A549 (cell line): Measurements from ENCODE around the gene NCAPH2.

ENCODE experiments used
- CBX8 ChIP-seq: fragments of 200-600 bp; sonication (generic); IDR thresholded peaks from 2 replicates; pipeline ENCODE4 v1.6.1; 2016
- EP300 ChIP-seq, 2 experiments: fragments of >200 bp; sonication (Bioruptor Twin); formaldehyde crosslinking; IDR thresholded peaks; 2 replicates in 1 of 2; 3 replicates in 1 of 2; pipeline ENCODE4 v1.6.1; 2016 to 2017
- RAD21 ChIP-seq, 2 experiments: fragments of >200 bp in 1 of 2; sonication (Bioruptor Twin) in 1 of 2; formaldehyde crosslinking in 1 of 2; IDR thresholded peaks in 1 of 2; conservative IDR thresholded peaks in 1 of 2; 2 replicates in 1 of 2; 3 replicates in 1 of 2; pipeline ENCODE4 v1.6.1; 2012 to 2018; ENCODE audit warnings: inconsistent platforms in 1 of 2
- RCOR1 ChIP-seq: fragments of 150-350 bp; IDR thresholded peaks from 2 replicates; pipeline ENCODE4 v1.6.1; 2014; ENCODE audit warnings: antibody characterized with exemption, low read length, low read depth
- TP53 ChIP-seq: fragments of 250-450 bp; sonication (Bioruptor Pico); IDR thresholded peaks from 2 replicates; pipeline ENCODE4 v1.5.0; 2021; ENCODE audit warnings: mild to moderate bottlenecking, moderate library complexity
- TF ChIP-seq, protein P1 (sequence below): fragments of >200 bp; sonication (Bioruptor Twin); formaldehyde crosslinking; IDR thresholded peaks from 3 replicates; pipeline ENCODE4 v1.5.1; 2016
- TF ChIP-seq, protein P2 (sequence below): IDR thresholded peaks from 2 replicates; pipeline ENCODE4 v1.6.1; 2012
- TF ChIP-seq, protein P3 (sequence below): IDR thresholded peaks from 2 replicates; pipeline ENCODE4 v1.6.1; 2012

DNA sequence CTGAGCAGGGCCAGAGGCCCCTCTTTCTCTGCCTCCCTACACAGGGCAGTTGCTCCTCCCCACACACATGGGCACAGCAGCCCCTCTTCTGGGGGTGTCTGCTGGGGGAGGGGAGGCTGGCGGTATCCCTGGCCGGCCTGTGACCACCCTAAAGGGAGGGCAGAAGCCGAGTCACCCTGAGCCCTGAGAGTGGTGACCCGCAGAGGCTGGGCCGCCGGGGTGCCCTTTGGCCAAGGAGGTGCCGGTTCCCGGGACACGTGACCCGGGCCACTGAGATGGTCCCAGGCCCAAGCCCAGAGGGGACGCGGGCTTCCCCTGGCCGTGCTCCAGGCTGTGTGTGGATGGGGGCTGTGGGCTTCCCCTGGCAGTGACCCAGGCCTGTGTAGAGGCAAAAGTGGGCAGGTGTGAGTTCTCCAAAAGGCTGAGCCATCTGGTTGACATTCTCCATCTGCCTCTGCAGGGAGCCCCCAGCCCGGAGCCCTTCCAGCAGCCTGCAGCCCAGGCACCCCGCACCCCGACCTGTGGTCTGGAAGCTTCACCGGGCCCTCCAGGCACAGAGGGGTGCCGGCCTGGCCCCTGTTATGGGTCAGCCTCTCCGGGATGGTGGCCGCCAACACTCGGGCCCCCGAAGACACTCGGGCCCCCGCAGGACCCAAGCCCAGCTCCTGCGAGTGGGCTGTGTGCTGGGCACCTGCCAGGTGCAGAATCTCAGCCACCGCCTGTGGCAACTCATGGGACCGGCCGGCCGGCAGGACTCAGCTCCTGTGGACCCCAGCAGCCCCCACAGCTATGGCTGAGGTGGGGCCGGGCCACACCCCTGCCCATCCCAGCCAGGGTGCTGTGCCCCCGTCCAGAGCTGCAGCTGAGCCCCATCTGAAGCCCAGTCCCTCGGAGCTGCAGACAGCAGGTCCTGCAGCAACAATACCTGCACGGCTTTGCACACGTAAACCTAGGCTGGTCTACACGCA lies 25.6 kb upstream of the NCAPH2 start:
- TF ChIP-seq EP300 (IDR thresholded peaks at IDR 0.05) (no peak), RCOR1 (no peak), RAD21 (conservative IDR thresholded peaks at IDR 0.05 in 1 of 2, IDR thresholded peaks at IDR 0.05 in 1 of 2) (no peak), TP53 (CRISPR knock-in tag) (no peak), CBX8 (no peak)
- TF ChIP-seq, protein P1, sequence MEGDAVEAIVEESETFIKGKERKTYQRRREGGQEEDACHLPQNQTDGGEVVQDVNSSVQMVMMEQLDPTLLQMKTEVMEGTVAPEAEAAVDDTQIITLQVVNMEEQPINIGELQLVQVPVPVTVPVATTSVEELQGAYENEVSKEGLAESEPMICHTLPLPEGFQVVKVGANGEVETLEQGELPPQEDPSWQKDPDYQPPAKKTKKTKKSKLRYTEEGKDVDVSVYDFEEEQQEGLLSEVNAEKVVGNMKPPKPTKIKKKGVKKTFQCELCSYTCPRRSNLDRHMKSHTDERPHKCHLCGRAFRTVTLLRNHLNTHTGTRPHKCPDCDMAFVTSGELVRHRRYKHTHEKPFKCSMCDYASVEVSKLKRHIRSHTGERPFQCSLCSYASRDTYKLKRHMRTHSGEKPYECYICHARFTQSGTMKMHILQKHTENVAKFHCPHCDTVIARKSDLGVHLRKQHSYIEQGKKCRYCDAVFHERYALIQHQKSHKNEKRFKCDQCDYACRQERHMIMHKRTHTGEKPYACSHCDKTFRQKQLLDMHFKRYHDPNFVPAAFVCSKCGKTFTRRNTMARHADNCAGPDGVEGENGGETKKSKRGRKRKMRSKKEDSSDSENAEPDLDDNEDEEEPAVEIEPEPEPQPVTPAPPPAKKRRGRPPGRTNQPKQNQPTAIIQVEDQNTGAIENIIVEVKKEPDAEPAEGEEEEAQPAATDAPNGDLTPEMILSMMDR: no peak
- TF ChIP-seq, protein P2, sequence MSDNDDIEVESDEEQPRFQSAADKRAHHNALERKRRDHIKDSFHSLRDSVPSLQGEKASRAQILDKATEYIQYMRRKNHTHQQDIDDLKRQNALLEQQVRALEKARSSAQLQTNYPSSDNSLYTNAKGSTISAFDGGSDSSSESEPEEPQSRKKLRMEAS: no peak
- TF ChIP-seq, protein P3, sequence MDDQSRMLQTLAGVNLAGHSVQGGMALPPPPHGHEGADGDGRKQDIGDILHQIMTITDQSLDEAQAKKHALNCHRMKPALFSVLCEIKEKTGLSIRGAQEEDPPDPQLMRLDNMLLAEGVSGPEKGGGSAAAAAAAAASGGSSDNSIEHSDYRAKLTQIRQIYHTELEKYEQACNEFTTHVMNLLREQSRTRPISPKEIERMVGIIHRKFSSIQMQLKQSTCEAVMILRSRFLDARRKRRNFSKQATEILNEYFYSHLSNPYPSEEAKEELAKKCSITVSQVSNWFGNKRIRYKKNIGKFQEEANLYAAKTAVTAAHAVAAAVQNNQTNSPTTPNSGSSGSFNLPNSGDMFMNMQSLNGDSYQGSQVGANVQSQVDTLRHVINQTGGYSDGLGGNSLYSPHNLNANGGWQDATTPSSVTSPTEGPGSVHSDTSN: no peak
